Stimulated activated CD4-positive, alpha-beta T cell treated with anti-CD3 and anti-CD28 coated beads, Interleukin-4, amount 100 ng/mL, for 1 hour (primary cell): Measurements from ENCODE around the gene ZNF775.

Experiments used
- DNase-seq: peaks from one replicate; pipeline ENCODE4 v3.0.0-alpha.2; 2020

Gene ZNF775

GRCh38 chr7:150402671-150403321, 23.7 kb downstream of the ZNF775 start:
- no peak for DNase-seq

DNA sequence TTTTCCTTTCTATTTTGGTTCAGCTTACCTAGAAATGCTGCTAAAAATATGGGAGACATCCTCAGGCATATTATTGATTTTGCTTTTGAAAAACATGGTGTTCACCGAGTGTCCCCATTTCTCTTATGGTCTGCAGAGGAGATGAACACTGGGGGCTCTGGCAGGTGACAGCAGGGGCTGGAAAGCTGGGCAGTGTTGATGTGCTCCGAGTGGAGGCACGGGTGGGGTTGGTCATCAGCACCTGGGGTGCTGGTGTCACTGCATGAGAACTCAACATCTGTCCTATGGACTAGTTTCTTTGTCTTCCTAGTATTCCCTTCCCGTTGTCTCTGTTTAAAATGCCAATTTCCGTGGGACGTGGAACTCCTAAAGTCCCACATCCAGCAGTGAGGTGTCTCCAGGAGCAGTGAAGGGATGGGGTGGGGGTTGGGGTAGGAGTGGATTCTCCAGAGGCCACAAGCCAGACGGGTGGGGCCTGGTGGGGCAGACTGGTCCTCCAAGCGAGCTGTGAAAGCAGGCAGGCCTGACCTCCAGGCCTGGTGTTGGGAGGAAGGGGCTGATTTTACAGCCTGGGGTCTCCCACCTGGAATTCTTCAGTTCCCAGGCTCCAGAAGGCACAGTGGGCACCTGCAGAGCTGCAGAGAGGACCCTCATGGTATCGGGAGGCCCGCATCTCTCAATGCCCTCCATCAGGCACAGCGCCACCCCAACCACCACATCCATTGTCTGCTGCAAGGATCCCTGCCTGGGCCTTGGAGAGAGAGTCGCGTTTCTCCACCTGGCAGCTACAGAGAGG, 24.4 kb downstream of the ZNF775 start:
- no peak for DNase-seq

DNA sequence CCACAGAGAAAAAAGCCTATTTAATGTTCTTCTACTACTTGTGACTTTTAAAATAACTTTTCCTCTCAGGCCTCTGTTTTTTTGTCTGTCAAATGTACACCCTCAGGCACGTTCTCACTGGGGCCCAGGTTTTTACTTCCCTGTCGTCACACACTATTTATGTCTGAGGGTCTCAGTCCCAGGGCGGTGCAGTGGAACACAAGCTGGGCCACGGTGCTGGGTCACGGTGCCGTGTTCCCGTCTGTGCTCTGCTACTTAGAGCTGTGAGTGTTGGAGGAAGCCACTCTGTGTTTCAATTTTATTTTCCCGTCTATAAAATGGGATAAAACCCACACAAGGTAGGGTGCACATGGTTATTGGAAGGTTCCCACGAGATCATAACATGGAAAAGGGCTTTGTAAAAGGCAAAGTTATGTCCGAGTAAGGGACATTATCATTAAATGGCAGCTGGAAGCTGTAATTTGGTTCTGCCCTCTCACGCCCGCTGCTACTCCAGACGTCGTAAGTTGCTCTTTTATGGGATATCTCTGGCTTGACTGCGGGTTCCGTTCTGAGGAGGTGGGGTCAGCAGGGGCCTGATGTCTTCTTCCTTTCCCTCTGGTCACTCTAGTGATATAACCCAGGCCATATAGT, 25.2 kb downstream of the ZNF775 start:
- no peak for DNase-seq

DNA sequence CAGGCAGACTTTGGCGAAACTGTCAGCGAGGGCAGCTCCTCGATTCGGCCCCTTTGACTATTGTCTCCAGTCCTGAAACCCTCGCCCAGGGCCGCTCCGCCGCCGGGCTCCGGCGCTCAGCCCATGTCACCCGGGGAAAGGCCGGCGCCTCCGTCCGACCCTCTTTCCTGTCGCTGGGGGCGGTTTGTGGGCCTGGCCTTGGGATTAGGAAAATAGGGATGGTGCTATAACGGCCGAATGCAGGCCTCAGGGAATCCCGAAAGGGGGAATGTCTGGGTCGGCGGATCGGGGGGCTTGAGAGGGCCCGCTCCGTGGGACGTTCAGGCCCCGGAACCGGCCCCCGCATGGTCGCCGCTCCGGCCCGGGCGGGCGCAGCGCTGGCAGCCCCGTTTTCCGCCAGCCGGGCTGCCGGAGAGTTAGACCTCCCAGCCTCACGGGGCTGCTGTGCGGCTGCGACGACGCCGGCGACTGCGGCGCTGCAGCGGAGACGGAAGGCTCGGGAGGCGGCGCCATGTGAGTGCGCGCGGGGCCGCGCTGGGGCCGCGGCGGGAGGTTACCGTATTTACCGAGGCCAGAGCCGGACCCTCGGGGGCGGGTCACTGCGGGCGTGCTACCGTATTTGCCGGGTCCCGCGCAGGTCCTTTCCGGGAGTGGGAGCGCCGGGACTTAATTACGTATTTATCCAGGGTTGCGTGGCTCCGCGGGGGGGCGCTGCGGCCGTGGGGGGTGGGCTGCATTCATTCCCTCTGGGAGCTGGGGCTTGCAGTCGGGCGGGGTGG, 25.9 kb downstream of the ZNF775 start:
- peak; percentile 73 for DNase-seq

- DNase-seq = peak; percentile 17
Observed at GRCh38 chr7:150405584-150406311, 26.6 kb downstream of the ZNF775 start.

GRCh38 chr7:150406312-150406566, 27.1 kb downstream of the ZNF775 start:
- DNase-seq = no peak

DNA sequence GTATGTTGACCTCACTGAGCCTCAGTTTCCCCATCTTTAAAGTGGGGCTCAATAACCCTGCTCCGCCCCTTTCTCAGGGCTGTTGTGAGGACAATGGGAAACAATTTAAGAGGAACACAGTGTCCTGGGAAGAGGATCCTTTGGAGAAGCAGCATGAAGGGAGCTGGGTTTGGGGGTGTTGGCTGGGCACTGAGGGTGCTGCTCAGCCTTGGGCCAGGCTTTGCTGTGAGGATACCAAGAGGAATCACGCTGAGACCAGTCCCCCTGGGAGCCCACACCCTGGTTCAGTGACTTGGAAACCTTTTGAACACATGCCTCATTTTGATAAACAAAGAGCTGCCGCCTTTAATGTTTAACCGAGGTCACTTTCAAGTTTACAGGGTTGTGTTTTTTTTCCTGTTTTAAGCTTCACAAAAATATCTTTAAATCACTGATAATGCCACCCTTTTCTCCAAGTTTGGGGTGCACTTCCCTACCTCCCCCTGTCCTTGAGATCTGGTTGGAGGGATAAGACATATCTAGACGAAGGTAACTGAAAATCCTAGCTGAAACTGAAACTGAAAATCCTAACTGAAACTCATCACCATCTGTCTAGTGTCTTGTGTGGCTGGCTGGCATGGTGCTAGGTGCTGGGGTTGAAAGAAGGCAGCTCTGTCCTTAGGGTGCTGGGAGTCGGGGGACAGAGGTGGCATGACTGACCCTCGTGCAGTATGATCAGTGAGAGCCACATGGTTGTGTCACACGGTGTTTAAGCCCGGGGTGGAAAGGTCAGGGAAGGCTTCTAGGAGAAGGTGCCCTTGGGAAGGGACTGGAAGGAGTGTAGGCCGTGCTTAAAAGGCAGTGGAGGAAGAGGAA, 27.7 kb downstream of the ZNF775 start:
- peak; percentile 30 for DNase-seq

DNA sequence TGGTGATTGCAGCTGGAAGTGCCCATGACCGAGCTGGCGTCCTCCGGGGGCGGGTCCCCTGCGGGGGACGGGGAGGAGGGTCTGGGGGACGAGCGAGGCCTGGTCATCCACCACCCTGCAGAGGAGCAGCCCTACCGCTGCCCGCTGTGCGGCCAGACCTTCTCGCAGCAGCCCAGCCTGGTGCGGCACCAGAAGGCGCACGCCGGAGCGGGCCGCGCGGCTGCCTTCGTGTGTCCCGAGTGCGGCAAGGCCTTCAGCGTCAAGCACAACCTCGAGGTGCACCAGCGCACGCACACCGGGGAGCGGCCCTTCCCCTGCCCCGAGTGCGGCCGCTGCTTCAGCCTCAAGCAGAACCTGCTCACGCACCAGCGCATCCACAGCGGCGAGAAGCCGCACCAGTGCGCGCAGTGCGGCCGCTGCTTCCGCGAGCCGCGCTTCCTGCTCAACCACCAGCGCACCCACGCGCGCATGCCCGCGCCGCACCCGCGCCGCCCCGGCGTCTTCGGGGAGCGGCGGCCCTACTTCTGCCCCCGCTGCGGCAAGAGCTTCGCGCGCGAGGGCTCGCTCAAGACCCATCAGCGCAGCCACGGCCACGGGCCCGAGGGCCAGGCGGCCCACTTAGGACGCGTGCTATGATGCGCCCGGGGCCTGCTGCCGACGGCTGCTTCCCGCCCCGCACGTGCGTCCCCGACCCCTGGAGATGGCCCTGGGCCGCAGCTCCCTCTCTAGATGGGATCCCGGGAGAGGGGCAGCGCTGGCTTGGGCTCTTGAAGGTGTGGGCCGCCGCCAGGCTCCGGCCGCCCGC, 28.7 kb downstream of the ZNF775 start:
- no peak for DNase-seq

DNA sequence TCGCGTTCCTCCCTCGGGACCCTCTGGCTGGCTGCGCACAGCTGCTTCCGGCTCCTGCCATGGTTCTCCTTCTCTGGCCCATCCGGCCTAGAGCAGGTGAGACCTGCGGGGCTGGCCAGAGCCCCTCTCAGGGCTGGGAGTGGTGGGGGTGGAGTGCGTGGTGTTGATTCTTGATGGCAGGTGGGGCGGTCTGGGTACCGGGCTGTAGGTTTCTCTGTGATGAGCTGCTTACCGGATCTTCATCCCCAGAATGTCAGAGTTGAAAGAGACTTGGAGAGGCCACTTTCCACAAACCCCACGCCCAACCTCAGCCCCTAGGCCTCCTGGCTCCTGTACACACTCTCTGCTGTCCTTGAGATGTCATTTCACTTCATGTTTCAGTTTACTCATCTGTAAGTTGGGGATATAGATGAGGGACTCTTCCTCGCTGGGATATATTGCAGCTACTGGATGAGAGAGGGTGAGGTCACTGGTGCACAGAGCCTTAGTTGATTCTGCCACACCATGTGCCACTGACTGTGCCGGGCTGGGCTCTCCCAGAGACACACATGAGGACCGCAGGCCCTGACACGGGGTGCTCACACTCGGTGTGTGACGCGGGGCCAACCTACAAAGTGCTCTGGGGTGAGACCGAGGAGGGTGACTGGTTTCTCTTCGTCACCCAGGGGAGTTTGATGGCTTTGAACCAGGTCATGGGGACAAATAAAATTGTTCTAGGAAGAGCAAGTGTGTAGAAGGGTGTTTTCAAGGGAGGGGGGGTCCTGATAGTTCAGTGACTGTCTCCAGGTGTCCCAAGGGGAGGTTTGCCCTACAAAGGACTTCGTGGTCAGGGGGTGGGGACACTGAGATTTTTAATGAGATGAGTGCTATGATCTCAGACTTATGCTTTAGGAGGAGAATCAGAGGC, 29.5 kb downstream of the ZNF775 start:
- no peak for DNase-seq

DNA sequence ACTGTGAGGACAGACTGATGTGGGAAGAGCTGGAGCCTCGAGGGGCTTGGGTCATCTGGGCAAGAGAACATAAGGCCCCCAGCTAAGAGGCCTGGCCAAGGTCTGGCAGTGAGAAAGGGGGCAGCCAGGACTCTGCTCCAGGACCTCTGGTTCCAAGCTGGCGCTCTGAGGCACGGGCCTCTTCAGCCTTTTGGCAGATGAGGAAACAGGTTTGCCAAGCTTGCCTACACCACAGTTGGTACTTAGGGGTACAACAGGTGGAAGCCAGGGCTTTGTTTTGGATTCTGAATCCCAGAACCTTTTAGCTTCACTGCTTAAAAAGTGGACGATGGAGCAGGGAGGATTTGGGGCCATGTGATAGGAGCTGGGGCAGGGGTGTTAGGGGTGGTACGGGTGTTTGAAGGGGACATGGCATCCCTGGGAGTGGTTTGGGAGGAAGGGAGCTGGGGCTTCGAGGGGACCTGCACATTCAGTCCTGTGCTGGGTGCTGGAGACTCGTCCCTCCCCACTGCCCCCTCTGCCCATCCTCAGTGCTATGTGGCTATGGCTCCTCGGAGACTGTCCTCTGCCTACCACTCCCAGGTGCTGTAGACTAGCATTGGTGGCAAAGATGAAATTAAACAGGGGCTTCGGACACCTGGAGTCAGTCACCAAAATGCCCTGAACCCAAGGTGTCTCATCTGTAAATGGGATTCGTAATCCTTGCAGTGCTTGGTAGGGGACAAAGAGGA, 30.3 kb downstream of the ZNF775 start:
- DNase-seq = no peak

DNA sequence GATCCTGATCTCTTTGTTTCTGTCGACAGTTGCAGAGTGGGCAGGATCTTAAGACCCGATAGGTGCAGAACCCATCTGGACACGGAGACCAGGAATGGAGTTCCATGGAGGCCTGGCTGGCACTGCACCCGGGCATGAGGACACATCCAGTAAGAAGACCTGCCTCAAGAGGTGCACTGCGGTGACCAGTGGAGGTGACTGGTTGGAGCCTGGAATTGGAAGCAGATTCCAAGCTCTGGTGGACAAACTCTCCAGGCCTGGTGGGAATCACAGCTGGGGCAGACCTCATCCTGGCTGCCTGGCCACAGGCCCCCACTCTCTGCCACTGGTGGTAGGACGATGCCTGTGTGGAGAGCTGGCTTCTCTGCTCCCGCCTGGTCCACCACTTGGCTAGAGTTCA, 31.0 kb downstream of the ZNF775 start:
- no peak for DNase-seq

- no peak for DNase-seq
Observed at GRCh38 chr7:150410680-150411346, 31.7 kb downstream of the ZNF775 start.

DNA sequence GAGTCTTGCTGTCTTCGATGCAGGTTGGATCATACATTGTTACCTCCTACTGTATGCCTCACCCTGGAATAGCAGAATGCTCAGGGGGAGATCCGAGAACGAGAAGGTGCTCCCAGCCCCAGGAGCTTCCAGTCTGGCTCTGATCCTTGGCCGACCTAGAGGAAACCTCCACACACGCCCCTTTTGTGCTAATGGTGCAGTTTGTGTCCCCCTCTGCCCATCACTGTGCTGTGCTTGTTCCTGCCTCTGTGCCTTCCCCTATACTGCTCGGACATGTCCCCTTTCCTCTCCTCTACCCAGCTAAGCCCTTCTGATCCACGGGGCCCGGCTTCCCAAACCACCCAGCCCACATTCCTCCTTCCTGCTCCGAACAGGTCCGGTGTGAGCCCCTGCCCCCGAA, 32.5 kb downstream of the ZNF775 start:
- DNase-seq = no peak

DNA sequence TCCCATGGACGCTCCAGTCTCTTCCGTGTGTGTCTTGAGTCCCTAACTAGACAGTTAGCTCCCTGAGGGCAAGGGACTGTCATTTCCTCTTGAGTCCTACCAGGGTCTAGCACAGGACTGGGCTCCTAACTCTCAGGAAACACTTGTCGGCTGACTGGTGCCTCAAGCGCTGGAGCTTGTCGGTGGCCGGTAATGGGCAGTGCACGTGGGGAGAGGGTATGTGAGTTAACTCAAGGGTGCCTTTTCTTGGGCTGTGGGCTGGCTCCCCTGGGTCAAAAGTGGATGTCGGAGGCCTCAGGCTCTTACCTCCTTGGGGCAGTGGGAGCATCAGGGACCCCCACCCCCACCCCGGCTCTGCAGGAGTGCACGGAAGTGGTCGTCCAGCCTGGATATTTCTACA, 32.9 kb downstream of the ZNF775 start:
- no peak for DNase-seq

DNA sequence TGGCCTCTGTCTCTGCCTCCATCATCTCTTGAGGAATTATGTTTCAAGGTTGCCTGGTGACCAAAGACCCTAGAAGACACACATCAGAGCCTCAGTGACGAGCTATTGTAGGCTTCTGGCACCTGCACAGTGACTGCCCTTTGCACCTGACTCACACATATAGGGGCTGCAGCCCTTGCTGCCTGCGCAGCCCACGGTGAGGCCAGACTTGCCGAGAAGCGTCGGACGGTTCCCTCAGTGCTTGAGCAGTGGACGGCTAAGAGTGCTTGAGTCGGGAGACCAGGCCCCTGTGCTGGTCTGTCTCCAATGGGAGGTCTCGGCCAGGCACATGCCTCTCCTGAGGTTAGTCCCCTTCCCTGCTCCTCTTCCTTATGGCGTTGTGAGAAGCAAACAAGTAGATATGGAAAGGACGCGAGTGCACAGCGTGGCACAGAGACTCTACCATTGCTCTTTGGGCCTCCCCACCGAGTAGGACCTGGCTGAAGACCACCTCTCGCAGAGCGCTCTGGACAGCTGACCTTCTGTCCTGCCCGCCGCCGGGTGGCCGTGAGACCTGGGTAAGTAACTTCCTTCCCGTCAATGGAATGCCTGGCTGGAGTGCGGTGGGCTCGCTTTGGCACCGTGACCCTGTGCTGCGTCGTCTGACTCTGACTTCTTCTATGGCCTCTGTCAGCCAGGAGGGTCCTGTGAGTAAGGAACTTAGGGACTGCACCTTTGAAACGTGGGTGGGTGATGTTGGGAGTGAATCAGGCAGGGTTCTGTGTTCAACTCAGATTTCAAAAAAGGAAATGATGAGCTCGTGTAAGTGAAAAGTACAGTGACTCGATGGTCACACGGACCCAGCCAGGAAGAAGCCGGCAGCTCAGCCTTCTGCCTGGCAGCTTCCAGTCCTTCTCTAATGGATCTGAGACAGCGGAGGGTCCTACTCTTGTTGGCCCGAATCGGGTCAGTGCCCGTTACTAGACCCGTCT, 33.7 kb downstream of the ZNF775 start:
- no peak for DNase-seq

DNA sequence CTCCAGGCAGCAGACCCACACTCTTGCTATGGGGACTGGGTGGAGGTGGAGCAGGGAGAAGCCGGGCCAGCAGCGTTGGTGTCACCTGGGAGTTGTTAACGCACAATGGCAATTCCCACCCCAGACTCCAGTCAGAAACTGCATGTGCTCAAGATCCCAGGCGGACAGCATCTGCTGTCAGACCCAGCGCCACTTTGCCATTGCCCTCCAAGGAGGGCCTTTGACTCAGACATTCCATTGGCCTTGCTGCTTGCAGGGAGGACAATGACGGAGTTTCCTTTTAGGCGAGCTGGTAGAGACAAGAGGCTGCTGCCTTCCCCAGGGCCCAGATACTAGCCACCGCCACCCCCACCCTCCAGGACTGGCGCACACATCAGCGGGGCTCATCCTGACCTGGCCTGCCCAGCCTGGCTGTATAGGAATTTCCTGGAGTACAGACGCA, 34.5 kb downstream of the ZNF775 start:
- DNase-seq = no peak
